Frontal cortex (tissue), 4 donors: ENCODE data around the gene TMEM176B. TPM values are rescaled to one million over a fixed set of nuclear protein-coding genes. Genes with fewer than 3 reads are reported as not detected.
"Not testable (repeated sequence)": the region's sequence is repeated elsewhere in the genome, so short reads cannot be mapped to it uniquely, and the experiment has no call there.

Source experiments
- DNase-seq, 2 donors: peaks; one replicate each; pipeline ENCODE4 v3.0.0; 2012; ENCODE audit warnings: low spot score in 2 of 2
- FAIRE-seq: peaks from 2 replicates; lab custom pipeline; 2012; peaks lifted over from hg19 to GRCh38; lab: Jason Lieb, UNC
- total RNA-seq: library from RNA; depleted of rRNA; stranded (reverse); fragments of >200 nt; gene quantifications from one replicate; pipeline ENCODE4 v1.2.3, GENCODE V29; 2014
- donor health status: control.
- donor health status: control.
- donor health status: control.

TMEM176B gene
- total RNA-seq, 1 donor from 2014 or later, result 2.4 TPM

GRCh38 chr7:150823484-150824126 is 23.4 kb upstream of the TMEM176B start:
- FAIRE-seq (no peak), DNase-seq (no peak)

- FAIRE-seq, result no peak
- no peak for DNase-seq
Measured at GRCh38 chr7:150823043-150823442, 22.9 kb upstream of the TMEM176B start.

- FAIRE-seq, result no peak
Measured at GRCh38 chr7:150820578-150821198, 20.5 kb upstream of the TMEM176B start.

GRCh38 chr7:150820148-150820547 is 20.0 kb upstream of the TMEM176B start:
- no peak for FAIRE-seq
- DNase-seq, result no peak

More at GRCh38 chr7:150820578-150821198, 20.5 kb upstream of the TMEM176B start:
- DNase-seq, result no peak

GRCh38 chr7:150818971-150819370 is 18.8 kb upstream of the TMEM176B start:
- no peak for FAIRE-seq
- no peak for DNase-seq

GRCh38 chr7:150814328-150815001 is 14.3 kb upstream of the TMEM176B start:
- DNase-seq, result no peak
- FAIRE-seq, result no peak

- DNase-seq, FAIRE-seq: not testable (repeated sequence)
Measured at GRCh38 chr7:150807616-150808438, 7.7 kb upstream of the TMEM176B start.

- FAIRE-seq (no peak), DNase-seq (no peak)
Measured at GRCh38 chr7:150806863-150807262, 6.7 kb upstream of the TMEM176B start.

- no peak for DNase-seq
- no peak for FAIRE-seq
Measured at GRCh38 chr7:150806454-150806853, 6.3 kb upstream of the TMEM176B start.

GRCh38 chr7:150805864-150806263 is 5.7 kb upstream of the TMEM176B start:
- no peak for FAIRE-seq

GRCh38 chr7:150804802-150805201 is 4.6 kb upstream of the TMEM176B start:
- FAIRE-seq (no peak), DNase-seq (no peak)

More at GRCh38 chr7:150805864-150806263, 5.7 kb upstream of the TMEM176B start:
- no peak for DNase-seq

GRCh38 chr7:150803161-150803860 is 3.1 kb upstream of the TMEM176B start:
- DNase-seq, result no peak
- no peak for FAIRE-seq

GRCh38 chr7:150801946-150802771 is 2.0 kb upstream of the TMEM176B start:
- no peak for FAIRE-seq
- DNase-seq, result no peak

GRCh38 chr7:150801242-150801945 is 1.2 kb upstream of the TMEM176B start:
- FAIRE-seq (no peak), DNase-seq (peak; percentile 23 to 44)

GRCh38 chr7:150800581-150801241 is 547 bp upstream of the TMEM176B start, which contains the start of gene TMEM176A:
TMEM176A (plus strand) TSS chr7:150800769; CDS start chr7:150801551, 782 bp downstream.
- DNase-seq (peak; percentile 54 to 74), FAIRE-seq (no peak)

- FAIRE-seq (no peak), DNase-seq (no peak)
Measured at GRCh38 chr7:150799156-150799555, 1.0 kb downstream of the TMEM176B start.

GRCh38 chr7:150797661-150798060 is 2.5 kb downstream of the TMEM176B start:
- FAIRE-seq (no peak), DNase-seq (no peak)
